ENCODE data around the gene WDR93. TPM values are rescaled to one million over a fixed set of nuclear protein-coding genes. Genes with fewer than 3 reads are reported as not detected.
A peak's percentile ranks its signal among the peaks of the same experiment; 100 is the strongest.

WDR93 gene
- total RNA-seq, 4 donors from 2014 or later = not detected

DNA sequence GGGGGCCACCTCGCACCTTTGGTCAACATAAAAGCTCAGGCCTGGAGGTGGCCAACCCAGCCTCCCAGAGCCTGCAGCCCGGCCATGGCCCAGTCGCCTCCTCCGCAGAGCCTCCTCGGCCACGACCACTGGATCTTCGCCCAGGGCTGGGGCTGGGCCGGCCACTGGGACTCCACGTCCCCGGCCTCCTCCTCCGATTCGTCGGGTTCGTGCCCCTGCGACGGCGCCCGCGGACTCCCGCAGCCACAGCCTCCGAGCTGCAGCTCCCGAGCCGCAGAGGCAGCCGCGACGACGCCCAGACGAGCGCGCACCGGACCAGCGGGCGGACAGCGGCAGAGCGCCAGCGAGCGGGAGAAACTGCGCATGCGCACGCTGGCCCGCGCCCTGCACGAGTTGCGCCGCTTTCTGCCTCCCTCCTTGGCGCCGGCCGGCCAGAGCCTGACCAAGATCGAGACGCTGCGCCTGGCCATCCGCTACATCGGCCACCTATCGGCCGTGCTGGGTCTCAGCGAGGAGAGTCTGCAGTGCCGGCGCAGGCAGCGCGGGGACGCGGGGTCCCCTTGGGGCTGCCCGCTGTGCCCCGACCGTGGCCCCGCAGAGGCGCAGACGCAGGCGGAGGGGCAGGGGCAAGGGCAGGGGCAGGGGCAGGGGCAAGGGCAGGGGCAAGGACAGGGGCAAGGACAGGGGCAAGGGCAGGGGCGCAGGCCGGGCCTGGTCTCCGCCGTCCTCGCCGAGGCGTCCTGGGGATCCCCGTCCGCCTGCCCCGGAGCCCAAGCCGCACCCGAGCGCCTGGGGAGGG lies 85.9 kb downstream of the WDR93 start, which contains the start of gene MESP2:
TSS of gene MESP2 (plus strand) at position 59 of the 799 bp plus-strand sequence. CDS start at position 85, 26 bp downstream.
- TF ChIP-seq, protein P1, sequence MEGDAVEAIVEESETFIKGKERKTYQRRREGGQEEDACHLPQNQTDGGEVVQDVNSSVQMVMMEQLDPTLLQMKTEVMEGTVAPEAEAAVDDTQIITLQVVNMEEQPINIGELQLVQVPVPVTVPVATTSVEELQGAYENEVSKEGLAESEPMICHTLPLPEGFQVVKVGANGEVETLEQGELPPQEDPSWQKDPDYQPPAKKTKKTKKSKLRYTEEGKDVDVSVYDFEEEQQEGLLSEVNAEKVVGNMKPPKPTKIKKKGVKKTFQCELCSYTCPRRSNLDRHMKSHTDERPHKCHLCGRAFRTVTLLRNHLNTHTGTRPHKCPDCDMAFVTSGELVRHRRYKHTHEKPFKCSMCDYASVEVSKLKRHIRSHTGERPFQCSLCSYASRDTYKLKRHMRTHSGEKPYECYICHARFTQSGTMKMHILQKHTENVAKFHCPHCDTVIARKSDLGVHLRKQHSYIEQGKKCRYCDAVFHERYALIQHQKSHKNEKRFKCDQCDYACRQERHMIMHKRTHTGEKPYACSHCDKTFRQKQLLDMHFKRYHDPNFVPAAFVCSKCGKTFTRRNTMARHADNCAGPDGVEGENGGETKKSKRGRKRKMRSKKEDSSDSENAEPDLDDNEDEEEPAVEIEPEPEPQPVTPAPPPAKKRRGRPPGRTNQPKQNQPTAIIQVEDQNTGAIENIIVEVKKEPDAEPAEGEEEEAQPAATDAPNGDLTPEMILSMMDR (IDR thresholded peaks at IDR 0.05 in 4 of 5, conservative IDR thresholded peaks at IDR 0.05 in 1 of 5) = peak; percentile 30 to 64 (median 53)
- TF ChIP-seq POLR2A (IDR thresholded peaks at IDR 0.05) = no peak
- no peaks in the 10 kb centered on the region for H3K27me3 ChIP-seq
- no peak within 1 kb of the TSS for H3K27ac ChIP-seq
- in situ Hi-C loops (cut with MboI; ENCODE audit: low sequenced_read_pairs in 4 of 4) (no loop called here), intact Hi-C loops (cut with DNase I; ENCODE audit: low total_unique reads) (loop anchor here (5.0 kb wide), 1 partner anchor 61 kb away; no protein-coding TSS in a partner anchor)
- no peaks in the 10 kb centered on the region for H3K9me3 ChIP-seq
- no peaks in the 10 kb centered on the region for H3K36me3 ChIP-seq
- H3K4me1 ChIP-seq = peaks cover 5 to 7% of the 10 kb centered on the region in 2 donors
- DNase-seq (peak; percentile 58 to 74), ATAC-seq (peak; percentile 84 to 92)
- peak within 1 kb of the TSS; percentile 48 to 62 (median 48) for H3K4me3 ChIP-seq

- no peak for ATAC-seq
- H3K27ac ChIP-seq = no peak overlapping the region
- peak overlapping the region in 2 of 4 donors; percentile 48 for H3K4me3 ChIP-seq
Measured at GRCh38 chr15:89777073-89777751, 86.6 kb downstream of the WDR93 start.

GRCh38 chr15:89777782-89778380 lies 87.3 kb downstream of the WDR93 start:
- no peaks in the 10 kb centered on the region for H3K36me3 ChIP-seq
- H3K27me3 ChIP-seq = no peaks in the 10 kb centered on the region
- in situ Hi-C loops (cut with MboI; ENCODE audit: low sequenced_read_pairs in 4 of 4) (no loop called here), intact Hi-C loops (cut with DNase I; ENCODE audit: low total_unique reads) (loop anchor here (5.0 kb wide), 1 partner anchor 59 kb away; no protein-coding TSS in a partner anchor)
- DNase-seq (no peak), ATAC-seq (no peak)
- no peak for TF ChIP-seq POLR2A (IDR thresholded peaks at IDR 0.05)
- TF ChIP-seq, protein P1 (IDR thresholded peaks at IDR 0.05 in 4 of 5, conservative IDR thresholded peaks at IDR 0.05 in 1 of 5) = no peak
- H3K27ac ChIP-seq = no peak overlapping the region
- H3K9me3 ChIP-seq = no peaks in the 10 kb centered on the region
- H3K4me3 ChIP-seq = no peak overlapping the region
- H3K4me1 ChIP-seq = peaks cover 5 to 7% of the 10 kb centered on the region in 2 donors

More at GRCh38 chr15:89777073-89777751, 86.6 kb downstream of the WDR93 start:
- no peaks in the 10 kb centered on the region for H3K27me3 ChIP-seq
- TF ChIP-seq, protein P1 (IDR thresholded peaks at IDR 0.05 in 4 of 5, conservative IDR thresholded peaks at IDR 0.05 in 1 of 5) = no peak
- no peak for TF ChIP-seq POLR2A (IDR thresholded peaks at IDR 0.05)
- intact Hi-C loops (cut with DNase I; ENCODE audit: low total_unique reads) (loop anchor here (5.0 kb wide), 1 partner anchor 60 kb away; no protein-coding TSS in a partner anchor), in situ Hi-C loops (cut with MboI; ENCODE audit: low sequenced_read_pairs in 4 of 4) (no loop called here)
- H3K36me3 ChIP-seq = no peaks in the 10 kb centered on the region
- peaks cover 5 to 7% of the 10 kb centered on the region in 2 donors for H3K4me1 ChIP-seq
- DNase-seq = no peak
- no peaks in the 10 kb centered on the region for H3K9me3 ChIP-seq

GRCh38 chr15:89778861-89779260 lies 88.2 kb downstream of the WDR93 start:
- Histone ChIP-seq H3K9me3 (no peaks in the 10 kb centered on the region), H3K27me3 (no peaks in the 10 kb centered on the region), H3K36me3 (no peaks in the 10 kb centered on the region), H3K4me1 (peaks cover 5 to 7% of the 10 kb centered on the region in 2 donors), H3K4me3 (no peak overlapping the region), H3K27ac (no peak overlapping the region)
- TF ChIP-seq POLR2A (IDR thresholded peaks at IDR 0.05) = no peak
- TF ChIP-seq, protein P1 (IDR thresholded peaks at IDR 0.05 in 4 of 5, conservative IDR thresholded peaks at IDR 0.05 in 1 of 5) = no peak
- DNase-seq (no peak), ATAC-seq (no peak)
- intact Hi-C loops (cut with DNase I; ENCODE audit: low total_unique reads) (loop anchor here (5.0 kb wide), 1 partner anchor 58 kb away; no protein-coding TSS in a partner anchor), in situ Hi-C loops (cut with MboI; ENCODE audit: low sequenced_read_pairs in 4 of 4) (no loop called here)
